HL-60/S4 treated with retinoic acid at 250 ng/mL for 4 days and 3 days (cell line): ENCODE data around the gene PRKG1.
"Not testable (repeated sequence)": the region's sequence is repeated elsewhere in the genome, so short reads cannot be mapped to it uniquely, and the experiment has no call there.

Source experiments
- in situ Hi-C: fragments of 300-500 bp; cut with MboI; formaldehyde crosslinking; loops from 2 replicates; pipeline ENCODE4 v1.7.0; 2022; ENCODE audit warnings: low sequenced_read_pairs

PRKG1 gene

GRCh38 chr10:51112013-51112412, 37.7 kb downstream of the PRKG1 start:
- in situ Hi-C loops = no loop called here

GRCh38 chr10:51113007-51113406, 38.7 kb downstream of the PRKG1 start:
- in situ Hi-C loops = no loop called here

- in situ Hi-C loops = no loop called here
These were observed 42.9 kb downstream of the PRKG1 start for GRCh38 chr10:51117053-51117660.

GRCh38 chr10:51117794-51118193, 43.5 kb downstream of the PRKG1 start:
- in situ Hi-C loops = no loop called here

- in situ Hi-C loops = no loop called here
These were observed 45.2 kb downstream of the PRKG1 start for GRCh38 chr10:51119441-51119840.

GRCh38 chr10:51121861-51122260, 47.6 kb downstream of the PRKG1 start:
- in situ Hi-C loops = no loop called here

- in situ Hi-C loops = no loop called here
These were observed 50.6 kb downstream of the PRKG1 start for GRCh38 chr10:51124852-51125251.

GRCh38 chr10:51125518-51125917, 51.2 kb downstream of the PRKG1 start:
- in situ Hi-C loops = no loop called here

- in situ Hi-C loops = no loop called here
These were observed 55.8 kb downstream of the PRKG1 start for GRCh38 chr10:51129946-51130544.

- in situ Hi-C loops = no loop called here
These were observed 63.7 kb downstream of the PRKG1 start for GRCh38 chr10:51137756-51138529.

GRCh38 chr10:51139176-51139575, 64.9 kb downstream of the PRKG1 start:
- in situ Hi-C loops = no loop called here

GRCh38 chr10:51141010-51141409, 66.7 kb downstream of the PRKG1 start:
- in situ Hi-C loops = no loop called here

- in situ Hi-C loops = no loop called here
These were observed 70.0 kb downstream of the PRKG1 start for GRCh38 chr10:51144161-51144781.

- in situ Hi-C loops = no loop called here
These were observed 71.1 kb downstream of the PRKG1 start for GRCh38 chr10:51145375-51145774.

GRCh38 chr10:51147644-51148399, 73.5 kb downstream of the PRKG1 start:
- in situ Hi-C loops = no loop called here

- in situ Hi-C loops = no loop called here
These were observed 82.6 kb downstream of the PRKG1 start for GRCh38 chr10:51156926-51157325.

GRCh38 chr10:51158832-51159231, 84.5 kb downstream of the PRKG1 start:
- in situ Hi-C loops = no loop called here

- in situ Hi-C loops = no loop called here
These were observed 85.6 kb downstream of the PRKG1 start for GRCh38 chr10:51159841-51160240.

- in situ Hi-C loops = no loop called here
These were observed 87.7 kb downstream of the PRKG1 start for GRCh38 chr10:51162002-51162401.

GRCh38 chr10:51163380-51164049, 89.2 kb downstream of the PRKG1 start:
- in situ Hi-C loops = not testable (repeated sequence)
